Mucosa of descending colon (tissue), 3 donors: ENCODE measurements around the gene TRAPPC3. TPM values are rescaled to one million over a fixed set of nuclear protein-coding genes. Genes with fewer than 3 reads are reported as not detected.

ENCODE experiments used
- ATAC-seq: fragments of 200-7000 bp; cut with Tn5 transposase; one replicate; pipeline ENCODE4 v1.9.1; 2020; ENCODE audit warnings: mild to moderate bottlenecking, moderate library complexity
- DNase-seq, 3 donors: peaks; one replicate each; pipeline ENCODE4 v3.0.0-alpha.2; 2020
- H3K36me3 ChIP-seq: fragments of 200-600 bp; one replicate; pipeline ENCODE4 v1.8.0; 2021; ENCODE audit warnings: low read depth, mild to moderate bottlenecking
- H3K4me1 ChIP-seq: fragments of 200-600 bp; one replicate; pipeline ENCODE4 v1.8.0; 2021; ENCODE audit warnings: low read depth, mild to moderate bottlenecking
- H3K4me3 ChIP-seq: fragments of 200-600 bp; one replicate; pipeline ENCODE4 v1.8.0; 2021; ENCODE audit warnings: mild to moderate bottlenecking
- H3K9me3 ChIP-seq: fragments of 200-600 bp; one replicate; pipeline ENCODE4 v1.8.0; 2021; ENCODE audit warnings: mild to moderate bottlenecking
- intact Hi-C, 2 donors: fragments of 100-400 bp; cut with DNase I in 1 of 2; cut with micrococcal nuclease in 1 of 2; formaldehyde crosslinking; loops; one replicate each; pipeline versions ENCODE4 v1.11.0 to v1.11.1; 2022; cut with DNase I, micrococcal nuclease
- total RNA-seq, 3 donors: library from RNA; stranded (reverse); fragmentation: NEBNext Ultra II Directional in 2 of 3; extraction: Animal tissue kit (Norgen Biotek cat#: 25700) in 2 of 3; gene quantifications; one replicate each; pipeline versions ENCODE4 v1.2.1 to v1.2.4, GENCODE V29; 2021 to 2023
- TF ChIP-seq, protein P1 (sequence below): fragments of 200-600 bp; IDR thresholded peaks from one replicate; pipeline ENCODE4 v1.8.0; 2022; ENCODE audit warnings: antibody characterized with exemption, mild to moderate bottlenecking
- donor health status: DM: no; HTN: no; CAD: no; lungs with moderate emphysema.
- donor health status: DM: no; HTN: no; CAD: no.
- donor health status: DM: no; HTN: yes; CAD: no.

TRAPPC3 gene
- total RNA-seq, 3 donors from 2014 or later: 55.7 to 86.6 (median 57.7) TPM

DNA sequence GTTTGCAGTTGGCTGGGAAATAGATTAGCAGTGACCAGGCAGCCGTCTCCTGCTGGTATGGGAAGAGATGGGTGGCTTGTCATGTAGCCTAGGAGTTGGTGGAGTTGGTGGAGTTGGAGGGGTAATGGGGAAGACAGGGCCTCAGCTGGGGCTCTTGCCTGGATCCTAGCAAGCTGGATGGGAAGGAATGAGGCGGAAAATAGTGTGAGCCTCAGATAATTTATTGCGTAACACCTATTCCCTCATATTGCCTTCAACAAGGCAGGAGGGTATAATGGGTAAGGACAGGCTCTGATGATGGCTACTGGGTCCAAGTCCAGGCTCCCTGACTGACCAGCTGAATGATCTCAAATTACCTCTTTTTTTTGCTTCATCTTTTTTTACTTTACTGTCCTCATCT is 19.2 kb upstream of the TRAPPC3 start:
- Histone ChIP-seq H3K9me3 (no peaks in the 10 kb centered on the region), H3K36me3 (no peaks in the 10 kb centered on the region), H3K4me3 (no peak overlapping the region), H3K4me1 (no peaks in the 10 kb centered on the region)
- DNase-seq (no peak), ATAC-seq (no peak)
- TF ChIP-seq, protein P1, sequence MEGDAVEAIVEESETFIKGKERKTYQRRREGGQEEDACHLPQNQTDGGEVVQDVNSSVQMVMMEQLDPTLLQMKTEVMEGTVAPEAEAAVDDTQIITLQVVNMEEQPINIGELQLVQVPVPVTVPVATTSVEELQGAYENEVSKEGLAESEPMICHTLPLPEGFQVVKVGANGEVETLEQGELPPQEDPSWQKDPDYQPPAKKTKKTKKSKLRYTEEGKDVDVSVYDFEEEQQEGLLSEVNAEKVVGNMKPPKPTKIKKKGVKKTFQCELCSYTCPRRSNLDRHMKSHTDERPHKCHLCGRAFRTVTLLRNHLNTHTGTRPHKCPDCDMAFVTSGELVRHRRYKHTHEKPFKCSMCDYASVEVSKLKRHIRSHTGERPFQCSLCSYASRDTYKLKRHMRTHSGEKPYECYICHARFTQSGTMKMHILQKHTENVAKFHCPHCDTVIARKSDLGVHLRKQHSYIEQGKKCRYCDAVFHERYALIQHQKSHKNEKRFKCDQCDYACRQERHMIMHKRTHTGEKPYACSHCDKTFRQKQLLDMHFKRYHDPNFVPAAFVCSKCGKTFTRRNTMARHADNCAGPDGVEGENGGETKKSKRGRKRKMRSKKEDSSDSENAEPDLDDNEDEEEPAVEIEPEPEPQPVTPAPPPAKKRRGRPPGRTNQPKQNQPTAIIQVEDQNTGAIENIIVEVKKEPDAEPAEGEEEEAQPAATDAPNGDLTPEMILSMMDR: no peak
- intact Hi-C loops: no loop called here

DNA sequence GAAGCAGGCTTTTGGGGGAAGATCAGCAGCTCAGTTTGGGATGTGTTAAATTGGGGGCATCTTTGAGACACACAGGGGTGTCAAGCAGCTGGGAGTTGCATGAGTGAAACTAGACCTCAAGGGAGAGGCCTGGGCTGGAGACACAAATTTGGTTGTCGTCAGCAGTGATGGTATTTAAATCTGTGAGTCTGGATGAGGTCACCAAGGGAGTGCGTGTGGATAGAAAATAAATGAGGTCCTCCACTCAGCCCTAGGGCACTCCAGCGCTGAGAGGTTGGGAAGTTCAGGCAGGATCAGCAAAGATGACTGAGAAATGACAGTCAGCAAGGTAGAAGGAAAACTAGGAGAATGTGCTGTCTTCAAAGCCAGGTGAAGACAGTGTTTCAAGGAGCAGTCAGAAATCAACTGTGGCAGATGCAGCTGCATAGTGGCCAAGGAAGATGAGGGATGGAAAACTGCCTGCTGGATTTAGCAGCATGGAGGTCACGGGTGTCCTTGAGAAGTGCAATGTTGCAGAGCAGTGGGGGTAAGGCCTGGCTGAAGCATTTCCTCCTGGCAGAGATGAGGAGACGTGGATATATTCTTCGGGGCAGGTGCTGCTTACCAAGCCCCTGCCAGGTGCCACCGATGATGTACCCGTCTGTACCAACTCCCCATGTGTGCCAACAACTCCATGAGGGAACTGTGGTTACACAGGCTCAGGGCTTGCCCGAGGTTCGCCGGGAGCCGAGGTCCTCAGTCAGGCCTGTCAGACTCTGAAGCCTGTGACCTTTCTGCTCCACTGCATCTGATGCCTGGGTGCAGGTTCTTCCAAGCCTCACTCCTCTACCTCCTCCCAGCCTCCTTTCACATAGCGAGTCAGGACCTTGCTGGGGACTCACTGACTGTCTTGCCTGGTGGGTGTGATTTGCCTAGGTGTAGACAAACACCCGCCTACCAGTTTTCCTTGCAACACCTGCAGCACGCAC is 17.9 kb upstream of the TRAPPC3 start:
- DNase-seq (peak in 1 of 3 donors; percentile 15), ATAC-seq (peak; percentile 30)
- Histone ChIP-seq H3K4me3 (no peak overlapping the region), H3K9me3 (no peaks in the 10 kb centered on the region), H3K36me3 (no peaks in the 10 kb centered on the region), H3K4me1 (peaks cover 3% of the 10 kb centered on the region)
- intact Hi-C loops: no loop called here
- TF ChIP-seq, protein P1: no peak

DNA sequence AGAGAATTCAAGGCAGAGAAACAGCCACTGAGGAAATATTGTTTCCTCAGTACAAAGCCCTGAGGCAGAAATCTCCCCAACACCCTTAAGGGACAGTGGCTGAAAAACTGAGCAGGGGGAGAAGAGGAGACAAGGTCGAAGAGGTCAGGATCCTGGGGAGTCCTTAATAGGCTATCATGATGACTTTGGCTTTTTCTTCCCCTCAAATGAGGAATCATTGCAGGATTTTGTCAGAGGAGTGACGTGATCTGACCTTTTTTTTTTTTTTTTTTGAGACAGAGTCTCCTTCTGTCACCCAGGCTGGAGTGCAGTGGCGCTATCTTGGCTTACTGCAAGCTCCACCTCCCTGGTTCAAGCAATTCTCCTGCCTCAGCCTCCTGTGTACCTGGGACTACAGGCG is 16.9 kb upstream of the TRAPPC3 start:
- no peaks in the 10 kb centered on the region for H3K9me3 ChIP-seq
- H3K36me3 ChIP-seq: no peaks in the 10 kb centered on the region
- intact Hi-C loops: no loop called here
- ATAC-seq: no peak
- TF ChIP-seq, protein P1: no peak
- peaks cover 5% of the 10 kb centered on the region for H3K4me1 ChIP-seq
- DNase-seq: no peak
- no peak overlapping the region for H3K4me3 ChIP-seq

DNA sequence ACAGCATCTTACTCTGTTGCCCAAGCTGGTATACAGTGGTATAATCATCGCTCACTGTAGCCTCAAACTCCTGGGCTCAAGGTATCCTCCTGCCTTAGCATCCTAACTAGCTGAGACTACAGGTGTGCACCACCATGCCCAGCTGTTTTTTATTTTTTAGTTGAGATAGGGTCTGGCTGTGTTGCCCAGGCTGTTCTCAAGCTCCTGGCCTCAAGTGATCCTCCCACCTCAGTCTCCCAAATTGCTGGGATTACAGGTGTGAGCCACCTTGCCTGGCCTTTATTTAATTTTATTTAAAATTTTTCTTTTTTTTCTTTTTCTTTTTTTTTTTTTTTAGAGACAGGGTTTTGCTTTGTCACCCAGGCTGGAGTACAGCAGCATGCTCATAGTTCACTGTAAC is 15.9 kb upstream of the TRAPPC3 start:
- TF ChIP-seq, protein P1: no peak
- ATAC-seq: no peak

DNA sequence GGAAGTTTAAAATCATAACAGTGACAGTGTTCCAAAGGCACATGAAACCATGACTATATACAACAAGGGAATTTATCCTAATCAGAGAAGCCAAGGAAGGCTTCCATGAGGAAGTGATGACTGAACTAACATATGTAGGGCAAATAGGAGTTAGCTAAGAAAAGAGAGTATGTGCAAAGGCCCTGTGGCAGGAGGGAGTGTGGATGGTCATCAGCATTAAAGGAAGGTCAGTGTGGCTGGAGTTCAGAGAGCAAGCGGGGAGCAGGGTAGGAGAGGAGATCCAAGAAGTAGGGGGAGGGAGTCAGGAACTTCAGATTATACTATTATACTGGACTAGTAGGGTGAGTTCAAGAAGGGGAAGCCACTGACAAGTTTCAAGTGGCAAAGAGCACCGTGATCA is 15.1 kb upstream of the TRAPPC3 start:
- H3K9me3 ChIP-seq: no peaks in the 10 kb centered on the region
- DNase-seq (no peak), ATAC-seq (no peak)
- H3K4me1 ChIP-seq: peaks cover 11% of the 10 kb centered on the region
- intact Hi-C loops: no loop called here
- TF ChIP-seq, protein P1: no peak
- no peaks in the 10 kb centered on the region for H3K36me3 ChIP-seq
- H3K4me3 ChIP-seq: no peak overlapping the region

More for the DNA sequence above, 15.9 kb upstream of the TRAPPC3 start:
- no peak for DNase-seq
- intact Hi-C loops: no loop called here
- H3K4me1 ChIP-seq: peaks cover 11% of the 10 kb centered on the region
- H3K9me3 ChIP-seq: no peaks in the 10 kb centered on the region
- H3K36me3 ChIP-seq: no peaks in the 10 kb centered on the region
- H3K4me3 ChIP-seq: no peak overlapping the region
